Measurements from ENCODE around the gene NPAS3. TPM values are rescaled to one million over a fixed set of nuclear protein-coding genes. Genes with fewer than 3 reads are reported as not detected.

NPAS3 gene
- total and polyA plus RNA-seq, 2 donors (not counting 3 experiments of a cell fraction or from before 2014, with no cell fraction given): 0.10 to 0.13 TPM

DNA sequence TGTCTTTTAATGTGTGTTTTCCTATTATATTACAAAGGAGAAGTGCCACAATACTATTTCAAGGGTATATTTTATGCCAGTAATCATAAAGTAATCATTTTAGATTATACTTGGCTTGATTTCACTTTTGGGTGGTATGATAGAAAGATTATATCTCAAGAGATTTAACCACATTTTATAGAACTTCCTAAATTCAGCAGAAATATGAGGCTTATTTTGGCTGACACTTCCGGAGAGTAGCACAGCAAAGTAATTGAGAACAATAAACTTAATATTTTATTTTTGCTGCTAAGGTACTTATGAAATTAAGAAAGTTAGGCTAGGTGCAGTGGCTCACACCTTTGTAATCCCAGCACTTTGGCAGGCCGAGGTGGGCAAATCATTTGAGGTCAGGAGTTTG lies 319.1 kb downstream of the NPAS3 start:
- TF ChIP-seq MYC (IDR thresholded peaks at IDR 0.05; ENCODE audit: low read depth, low read length): no peak
- no peak for TF ChIP-seq EZH2 (IDR thresholded peaks at IDR 0.05; ENCODE audit: borderline replicate concordance, low read depth, low read length, severe bottlenecking)
- no peak for TF ChIP-seq POLR2AphosphoS5 (IDR thresholded peaks at IDR 0.05; ENCODE audit: insufficient read depth, low read depth, low read length)
- no peak for TF ChIP-seq JUN (IDR thresholded peaks at IDR 0.05; ENCODE audit: borderline replicate concordance, insufficient read depth, insufficient read length, low read depth)
- TF ChIP-seq FOS (IDR thresholded peaks at IDR 0.05; ENCODE audit: borderline replicate concordance, insufficient read depth, low read length): no peak
- TF ChIP-seq, protein P1, sequence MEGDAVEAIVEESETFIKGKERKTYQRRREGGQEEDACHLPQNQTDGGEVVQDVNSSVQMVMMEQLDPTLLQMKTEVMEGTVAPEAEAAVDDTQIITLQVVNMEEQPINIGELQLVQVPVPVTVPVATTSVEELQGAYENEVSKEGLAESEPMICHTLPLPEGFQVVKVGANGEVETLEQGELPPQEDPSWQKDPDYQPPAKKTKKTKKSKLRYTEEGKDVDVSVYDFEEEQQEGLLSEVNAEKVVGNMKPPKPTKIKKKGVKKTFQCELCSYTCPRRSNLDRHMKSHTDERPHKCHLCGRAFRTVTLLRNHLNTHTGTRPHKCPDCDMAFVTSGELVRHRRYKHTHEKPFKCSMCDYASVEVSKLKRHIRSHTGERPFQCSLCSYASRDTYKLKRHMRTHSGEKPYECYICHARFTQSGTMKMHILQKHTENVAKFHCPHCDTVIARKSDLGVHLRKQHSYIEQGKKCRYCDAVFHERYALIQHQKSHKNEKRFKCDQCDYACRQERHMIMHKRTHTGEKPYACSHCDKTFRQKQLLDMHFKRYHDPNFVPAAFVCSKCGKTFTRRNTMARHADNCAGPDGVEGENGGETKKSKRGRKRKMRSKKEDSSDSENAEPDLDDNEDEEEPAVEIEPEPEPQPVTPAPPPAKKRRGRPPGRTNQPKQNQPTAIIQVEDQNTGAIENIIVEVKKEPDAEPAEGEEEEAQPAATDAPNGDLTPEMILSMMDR (IDR thresholded peaks at IDR 0.05; ENCODE audit: extremely low read depth in 1 of 2, insufficient read depth in 1 of 2, low read depth in 1 of 2, low read length in 2 of 2): no peak
- TF ChIP-seq GATA2 (IDR thresholded peaks at IDR 0.05; ENCODE audit: insufficient read depth, insufficient read length, low read depth, low read length): no peak
- no peak for TF ChIP-seq POLR2A (IDR thresholded peaks at IDR 0.05; ENCODE audit: low read depth, low read length)
- TF ChIP-seq, protein P2, sequence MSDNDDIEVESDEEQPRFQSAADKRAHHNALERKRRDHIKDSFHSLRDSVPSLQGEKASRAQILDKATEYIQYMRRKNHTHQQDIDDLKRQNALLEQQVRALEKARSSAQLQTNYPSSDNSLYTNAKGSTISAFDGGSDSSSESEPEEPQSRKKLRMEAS (IDR thresholded peaks at IDR 0.05; ENCODE audit: insufficient read depth, insufficient read length): no peak
- no peak overlapping the region for H2AFZ ChIP-seq (ENCODE audit: low read depth, low read length)
- no peaks in the 10 kb centered on the region for H3K4me1 ChIP-seq (ENCODE audit: control insufficient read depth, extremely low read depth, insufficient read depth, low read length)
- no peaks in the 10 kb centered on the region for H3K79me2 ChIP-seq (ENCODE audit: control insufficient read depth, insufficient read depth, low read length)
- no peaks in the 10 kb centered on the region for H3K36me3 ChIP-seq (ENCODE audit: control insufficient read depth in 2 of 2, extremely low read depth in 1 of 2, insufficient read depth in 2 of 2, low read length in 2 of 2)
- H3K4me3 ChIP-seq (replicated peaks in 1 of 3; ENCODE audit: insufficient read depth in 1 of 3, low read depth in 1 of 3, low read length in 3 of 3): no peak overlapping the region
- H3K9me3 ChIP-seq (replicated peaks; ENCODE audit: control insufficient read depth, insufficient read depth, low read length): no peaks in the 10 kb centered on the region
- DNase-seq (ENCODE audit: low read depth, low spot score): no peak
- FAIRE-seq: no peak
- POLR2A ChIA-PET: no interaction called here
- H3K27me3 ChIP-seq (ENCODE audit: control insufficient read depth in 2 of 2, insufficient read depth in 2 of 2, low read length in 2 of 2): no peaks in the 10 kb centered on the region
- no peak overlapping the region for H3K9ac ChIP-seq (replicated peaks; ENCODE audit: extremely low read depth, insufficient read depth, low read length)
- intact Hi-C loops (cut with micrococcal nuclease): no loop called here
- CTCF ChIA-PET: no interaction called here
- no peaks in the 10 kb centered on the region for H4K20me1 ChIP-seq (replicated peaks; ENCODE audit: control insufficient read depth, extremely low read depth, insufficient read depth, low read length)
- dilution Hi-C loops (cut with MboI; ENCODE audit: extremely low pct_ligation_motif_present, low sequenced_read_pairs): no loop called here
- no TSS peak for BruUV-seq (replicated peaks)
- H3K9me1 ChIP-seq (replicated peaks; ENCODE audit: control insufficient read depth, extremely low read depth, insufficient read depth, low read length): no peaks in the 10 kb centered on the region
- no peak overlapping the region for H3K4me2 ChIP-seq (ENCODE audit: insufficient read depth, low read length)
- no peak overlapping the region for H3K27ac ChIP-seq (ENCODE audit: insufficient read depth, low read depth, low read length)

All from endothelial cell of umbilical vein (primary cell).